Loucy (cell line): ENCODE data around the gene UNC13C.

Experiments
- CTCF ChIP-seq: fragments of 200-600 bp; sonication (generic); conservative IDR thresholded peaks from 2 replicates; pipeline ENCODE4 v1.5.1; 2014; ENCODE audit warnings: mild to moderate bottlenecking, antibody characterized with exemption, low read length
- EZH2phosphoT487 ChIP-seq: fragments of 200-600 bp; IDR thresholded peaks from 2 replicates; pipeline ENCODE4 v1.6.1; 2018; ENCODE audit warnings: antibody characterized with exemption, mild to moderate bottlenecking, moderate library complexity, borderline replicate concordance

GRCh38 chr15:53955396-53955795, 22.8 kb upstream of the UNC13C start:
- TF ChIP-seq CTCF (no peak), EZH2phosphoT487 (no peak)
